NCI-H2107 (cell line): Measurements from ENCODE around the gene PLCH1.

Experiments
- DNase-seq: peaks from one replicate; lab custom pipeline; 2025; lab: John Stamatoyannopoulos, UW

Gene PLCH1

DNA sequence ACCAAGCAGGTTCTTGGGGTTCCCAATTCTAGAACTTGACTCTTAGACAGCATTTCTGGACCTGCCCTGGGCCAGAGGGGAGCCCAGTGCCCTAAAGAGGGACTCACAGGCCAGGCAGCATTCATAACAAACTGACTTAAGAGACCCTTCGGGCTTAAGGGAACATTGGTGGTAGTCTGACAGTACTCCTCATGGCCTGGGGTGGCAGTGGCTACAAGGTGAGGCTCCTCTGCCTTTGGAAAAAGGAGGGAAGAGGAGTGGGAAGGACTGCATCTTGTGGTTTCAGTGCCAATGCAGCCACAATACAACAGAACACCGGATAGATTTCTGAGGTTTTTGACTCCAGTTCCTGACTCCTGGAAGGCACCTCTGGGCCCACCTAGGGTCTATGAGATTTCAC, 279.2 kb downstream of the PLCH1 start:
- no peak for DNase-seq

DNA sequence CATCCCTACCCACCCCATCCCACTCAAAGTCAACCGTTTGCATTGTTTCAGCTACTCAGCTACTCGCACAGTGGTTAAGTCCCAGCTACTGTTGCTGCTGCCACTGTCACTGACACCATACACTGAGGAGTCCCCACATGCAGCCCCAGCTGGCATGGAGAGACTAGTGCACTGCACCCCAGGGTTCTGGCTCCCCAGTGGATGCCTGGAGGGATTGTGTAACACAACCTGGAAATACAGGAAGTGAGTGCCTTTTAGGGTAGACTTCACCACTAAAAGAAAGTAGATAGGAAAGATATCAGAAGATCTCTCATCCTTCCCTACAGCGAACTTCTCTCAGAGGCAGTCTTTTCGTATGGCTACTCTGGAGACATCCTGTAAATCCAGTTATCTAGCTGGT, 282.2 kb downstream of the PLCH1 start:
- DNase-seq: peak; percentile 7

DNA sequence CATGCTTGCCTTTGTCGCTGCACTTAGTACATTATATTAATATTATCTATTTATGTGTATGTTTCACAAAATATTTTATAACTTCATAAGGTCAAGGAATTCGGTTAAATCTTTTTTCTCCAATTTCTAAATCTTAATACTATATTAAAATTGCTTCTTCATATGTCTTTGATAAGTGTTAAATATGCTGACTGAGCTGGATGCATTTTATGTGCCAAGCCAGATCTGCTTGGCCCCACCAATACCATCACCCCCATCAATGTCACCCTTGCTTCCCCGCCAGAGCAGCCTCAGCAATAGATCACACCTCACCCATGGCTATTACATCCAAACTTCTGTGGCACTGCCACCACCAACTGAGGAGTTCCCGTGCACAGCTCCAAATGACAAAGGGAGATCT, 287.3 kb downstream of the PLCH1 start:
- DNase-seq: no peak

DNA sequence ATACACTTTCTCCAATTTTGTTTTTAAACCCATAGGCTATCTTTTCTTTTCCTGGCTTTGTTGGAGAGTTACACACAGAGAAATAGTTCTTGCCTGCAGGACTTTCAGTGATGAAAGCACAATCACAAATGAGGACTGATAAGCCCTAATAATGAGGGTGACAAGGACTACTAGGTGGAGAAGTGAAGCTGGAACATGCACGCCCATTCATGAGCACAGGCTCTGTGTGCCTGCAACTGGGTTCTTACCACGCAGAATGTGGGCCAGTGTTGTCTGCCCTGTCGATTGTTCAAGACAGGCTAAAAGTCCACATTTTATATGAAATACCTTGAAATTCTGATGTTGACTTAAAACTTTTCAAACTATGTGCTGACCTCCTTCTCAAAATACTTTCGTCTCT, 289.1 kb downstream of the PLCH1 start:
- no peak for DNase-seq

DNA sequence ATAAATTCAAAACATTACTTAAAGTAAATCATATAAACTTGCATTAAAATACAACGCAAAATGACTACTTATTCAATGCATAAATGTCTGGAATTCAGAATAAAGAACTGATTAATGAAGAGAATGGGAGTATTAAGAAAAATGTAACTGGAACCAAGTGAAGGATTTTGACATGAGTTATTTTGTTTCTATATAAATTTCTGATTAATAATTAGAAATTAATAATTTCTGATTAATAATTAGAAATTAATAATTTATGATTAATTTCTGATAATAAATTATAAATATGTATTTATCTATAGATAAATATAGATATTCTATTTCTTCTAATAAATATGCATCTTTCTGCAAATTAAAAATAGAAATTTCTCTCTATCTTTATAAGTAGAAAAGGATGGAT, 291.4 kb downstream of the PLCH1 start:
- no peak for DNase-seq

DNA sequence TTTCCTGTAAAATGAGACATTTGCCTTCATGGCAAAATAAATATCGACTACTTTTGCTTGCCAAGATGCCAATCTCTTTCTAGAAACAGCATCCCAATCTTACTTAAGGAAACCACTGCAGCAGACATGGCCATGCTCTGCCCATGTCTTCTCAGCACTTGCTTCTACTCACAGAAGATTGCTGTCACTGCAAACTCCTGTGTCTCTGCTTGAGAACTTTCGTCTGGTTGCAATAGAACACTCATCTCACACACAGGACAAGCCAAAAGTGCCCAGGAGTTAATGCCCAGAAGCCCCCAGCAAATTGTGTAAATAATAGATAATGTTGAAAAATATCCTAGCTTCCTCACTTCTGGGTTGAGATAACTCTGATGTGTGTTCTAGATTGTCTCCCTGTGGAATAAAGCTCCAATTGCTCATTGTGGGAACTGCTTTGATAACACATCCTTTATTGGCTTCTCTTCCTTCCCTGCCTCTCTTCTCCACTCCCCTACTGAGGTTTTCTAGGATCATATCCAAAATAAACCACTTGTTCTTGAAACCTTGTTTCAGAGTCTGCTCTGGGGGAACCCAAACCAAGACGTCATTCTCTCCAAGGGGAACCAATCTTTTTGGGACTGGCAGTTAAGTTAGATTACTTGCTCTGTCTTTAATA, 295.1 kb downstream of the PLCH1 start:
- DNase-seq: no peak

DNA sequence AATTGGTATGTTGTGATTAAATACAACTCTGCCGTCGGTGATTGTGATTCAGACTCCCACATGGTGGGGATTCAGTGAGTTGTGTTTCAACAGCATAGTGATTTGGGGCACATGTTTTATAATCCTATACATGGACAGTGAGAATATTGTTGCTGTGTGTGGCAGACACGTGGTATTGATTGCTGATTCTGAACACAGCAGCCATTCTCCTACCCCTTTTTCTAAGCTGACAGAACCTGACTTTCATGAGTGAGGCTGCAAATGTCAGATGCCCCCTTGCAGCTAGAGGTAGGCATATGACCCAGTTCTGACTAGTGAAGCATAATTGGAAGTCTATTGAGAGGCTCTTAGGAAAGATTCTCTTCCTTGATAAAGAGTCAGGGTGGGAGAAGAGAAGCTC, 296.3 kb downstream of the PLCH1 start:
- no peak for DNase-seq

DNA sequence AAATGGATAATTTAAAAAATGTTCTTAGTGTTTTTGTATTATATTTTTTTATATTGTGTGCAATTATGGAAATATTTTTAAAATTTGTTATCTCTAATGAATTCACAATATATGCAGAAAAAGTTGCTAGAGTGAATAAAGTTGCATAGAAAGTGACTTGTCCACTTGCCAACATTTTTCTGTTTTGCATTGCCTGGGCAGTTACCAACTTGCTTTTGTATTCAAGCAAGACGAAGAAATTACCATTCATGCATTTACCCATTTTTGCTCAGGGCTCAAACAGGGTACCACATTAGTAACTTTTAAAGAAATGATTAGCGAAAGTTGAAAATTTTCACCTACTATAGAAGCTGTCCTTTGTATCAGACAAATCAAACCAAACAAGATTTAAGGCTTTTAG, 298.5 kb downstream of the PLCH1 start:
- no peak for DNase-seq

DNA sequence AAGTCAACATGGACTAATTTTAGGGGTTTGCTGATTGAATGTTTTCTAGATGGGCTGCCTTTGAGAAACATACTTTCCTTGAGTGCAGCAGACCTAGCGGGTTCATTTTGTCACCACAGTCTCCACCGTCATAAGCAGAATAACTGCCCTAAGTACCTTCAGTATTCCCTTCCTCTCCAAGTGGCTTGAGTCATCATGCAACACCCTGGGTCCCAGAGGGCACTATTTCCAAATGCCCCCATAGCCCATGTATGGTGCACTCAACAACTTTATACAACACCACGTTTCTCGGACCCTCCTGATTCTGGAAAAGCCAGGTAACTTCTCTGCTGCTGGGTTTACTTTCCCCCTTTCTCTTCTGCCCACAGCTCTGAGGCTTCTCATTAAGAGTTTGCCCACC, 300.1 kb downstream of the PLCH1 start:
- no peak for DNase-seq

DNA sequence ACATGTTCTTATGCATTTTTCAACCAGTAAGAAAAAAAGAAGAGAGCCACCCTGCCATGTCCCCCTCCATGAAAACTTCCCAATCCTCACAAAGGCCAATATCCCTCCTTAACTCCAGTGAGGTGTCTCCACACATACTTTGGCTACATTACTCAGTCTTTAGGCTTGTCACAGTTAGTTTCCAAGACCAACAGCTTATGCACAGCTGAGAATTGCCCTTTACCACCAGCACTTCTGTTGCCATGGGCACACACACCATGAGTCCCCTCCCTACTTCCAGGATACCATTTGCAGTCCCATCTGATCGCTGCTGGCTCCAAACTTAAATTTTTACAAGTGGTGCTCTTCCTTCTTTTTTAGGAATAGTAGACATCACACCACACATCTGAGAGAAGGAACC, 301.1 kb downstream of the PLCH1 start:
- no peak for DNase-seq

DNA sequence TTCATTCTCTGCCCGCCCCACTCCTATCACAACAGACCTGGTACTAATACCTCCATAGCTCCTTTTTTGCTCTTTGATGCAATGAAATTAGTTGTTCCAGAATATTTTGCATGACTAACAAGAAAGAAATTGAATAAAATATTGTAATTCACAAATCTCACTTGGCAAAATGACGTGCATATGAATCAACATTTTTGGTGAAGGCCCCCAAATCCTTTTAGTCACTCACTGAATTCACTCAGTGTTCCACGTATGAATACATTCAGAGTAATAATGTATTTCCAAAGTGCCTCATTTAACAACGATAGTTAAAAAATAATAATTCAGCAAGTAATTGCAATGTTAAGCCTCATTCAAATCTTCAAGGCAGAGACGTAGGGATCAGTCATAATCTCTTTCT, 302.8 kb downstream of the PLCH1 start:
- DNase-seq: no peak

DNA sequence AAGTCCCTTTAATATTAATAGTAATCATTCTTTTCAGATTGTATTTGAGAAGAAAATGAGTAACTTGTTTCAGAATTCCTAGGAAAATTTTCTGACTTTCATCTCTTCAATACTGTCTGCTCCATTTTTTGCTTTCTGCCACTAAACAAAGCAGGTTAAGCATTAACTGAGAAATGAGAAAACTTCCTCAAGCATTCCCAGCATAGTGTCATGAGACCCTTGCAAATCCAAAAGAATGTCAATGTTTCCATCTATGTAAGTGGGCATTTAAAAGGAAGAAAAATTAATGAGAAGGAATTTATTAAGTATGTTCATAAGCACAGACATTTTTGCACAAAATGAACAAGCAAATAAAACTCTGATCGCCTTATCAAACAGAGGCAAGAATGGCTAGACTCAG, 303.4 kb downstream of the PLCH1 start:
- DNase-seq: no peak

DNA sequence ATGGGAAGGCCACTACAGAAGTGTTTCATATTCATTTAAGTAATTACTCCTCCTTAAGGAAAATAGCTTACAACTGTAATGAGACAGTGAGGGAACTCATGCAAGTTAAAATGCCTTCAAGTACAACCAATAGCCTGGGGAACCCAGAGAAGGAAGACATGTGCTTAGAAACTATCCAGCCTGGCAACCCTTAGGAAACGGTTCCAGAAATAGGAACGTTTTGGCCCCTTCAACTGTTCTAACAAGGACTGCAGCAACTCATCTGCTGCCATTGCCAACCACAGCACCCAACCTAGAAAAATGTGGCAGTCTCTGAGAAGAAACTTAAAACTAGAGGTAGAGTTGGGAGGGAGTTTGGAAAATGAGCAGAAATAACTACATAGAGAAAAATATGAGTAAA, 303.8 kb downstream of the PLCH1 start:
- DNase-seq: no peak

DNA sequence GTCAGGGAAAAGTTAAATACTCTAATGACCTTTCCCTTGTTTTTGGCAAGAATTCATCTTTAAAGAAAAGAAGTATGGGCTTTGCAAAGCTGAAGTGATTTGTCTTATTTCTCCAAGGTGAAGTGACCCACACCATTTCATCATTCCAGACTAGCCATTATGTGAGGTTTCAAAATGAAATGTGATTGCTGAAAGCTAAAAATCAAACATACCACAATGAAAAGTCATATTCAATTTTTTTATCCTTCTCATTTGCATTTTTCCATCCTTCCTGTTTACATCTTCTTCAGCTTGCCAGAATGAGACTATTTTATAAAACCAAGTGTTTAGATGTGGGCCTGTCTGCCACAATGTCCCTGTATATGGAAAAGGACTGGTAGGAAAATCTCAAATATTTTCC, 309.1 kb downstream of the PLCH1 start:
- no peak for DNase-seq

DNA sequence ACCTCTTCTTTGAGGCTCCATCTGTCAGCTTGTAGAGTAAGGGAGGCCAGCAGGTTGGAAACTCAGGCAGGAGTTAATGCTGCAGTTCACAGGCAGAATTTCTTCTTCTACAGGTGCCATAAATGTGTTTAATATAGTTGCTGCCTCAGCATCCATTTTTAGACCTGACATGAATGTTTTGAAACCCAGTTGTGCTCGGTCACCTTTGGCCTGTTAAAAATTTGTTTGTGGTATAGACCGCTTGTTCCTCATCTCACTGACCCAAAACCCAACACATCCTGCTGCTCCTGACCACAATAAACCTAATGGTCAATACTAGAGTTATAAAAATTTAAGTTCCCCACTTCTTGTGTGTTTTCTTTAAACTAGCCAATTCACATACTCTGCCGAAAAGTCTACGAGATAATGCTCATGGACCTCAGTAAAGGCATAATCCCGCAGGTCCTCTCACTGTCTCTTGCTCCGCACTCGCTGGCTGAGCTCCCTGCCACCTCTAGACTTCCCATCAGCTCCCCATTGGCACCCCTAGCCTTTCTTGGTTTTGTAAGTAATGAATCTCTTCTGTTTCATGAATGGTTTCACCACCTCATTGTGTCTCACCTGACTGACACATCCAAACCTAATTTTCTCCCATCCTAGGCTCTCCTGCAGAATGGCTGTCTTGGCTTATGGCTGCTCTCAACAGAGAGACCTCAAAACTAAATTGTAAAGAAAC, 312.9 kb downstream of the PLCH1 start:
- DNase-seq: no peak

DNA sequence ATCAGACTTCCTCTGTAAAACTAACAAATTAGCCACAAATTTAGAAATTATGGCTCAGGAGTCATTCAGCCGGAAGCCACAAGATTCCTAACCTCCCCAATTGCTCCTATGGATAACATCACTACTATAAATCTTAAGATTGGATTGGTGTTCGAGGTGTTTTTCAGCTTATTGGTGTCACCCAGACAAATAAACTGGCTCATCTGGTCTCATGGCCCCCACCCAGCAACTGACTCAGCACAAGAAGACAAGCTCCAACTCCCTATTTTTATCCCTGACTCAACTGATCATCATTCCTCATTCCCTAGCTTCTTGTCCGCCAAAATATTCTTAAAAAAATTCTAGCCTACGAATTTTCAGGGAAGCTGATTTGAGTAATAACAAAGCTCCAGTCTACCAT, 316.3 kb downstream of the PLCH1 start:
- no peak for DNase-seq

DNA sequence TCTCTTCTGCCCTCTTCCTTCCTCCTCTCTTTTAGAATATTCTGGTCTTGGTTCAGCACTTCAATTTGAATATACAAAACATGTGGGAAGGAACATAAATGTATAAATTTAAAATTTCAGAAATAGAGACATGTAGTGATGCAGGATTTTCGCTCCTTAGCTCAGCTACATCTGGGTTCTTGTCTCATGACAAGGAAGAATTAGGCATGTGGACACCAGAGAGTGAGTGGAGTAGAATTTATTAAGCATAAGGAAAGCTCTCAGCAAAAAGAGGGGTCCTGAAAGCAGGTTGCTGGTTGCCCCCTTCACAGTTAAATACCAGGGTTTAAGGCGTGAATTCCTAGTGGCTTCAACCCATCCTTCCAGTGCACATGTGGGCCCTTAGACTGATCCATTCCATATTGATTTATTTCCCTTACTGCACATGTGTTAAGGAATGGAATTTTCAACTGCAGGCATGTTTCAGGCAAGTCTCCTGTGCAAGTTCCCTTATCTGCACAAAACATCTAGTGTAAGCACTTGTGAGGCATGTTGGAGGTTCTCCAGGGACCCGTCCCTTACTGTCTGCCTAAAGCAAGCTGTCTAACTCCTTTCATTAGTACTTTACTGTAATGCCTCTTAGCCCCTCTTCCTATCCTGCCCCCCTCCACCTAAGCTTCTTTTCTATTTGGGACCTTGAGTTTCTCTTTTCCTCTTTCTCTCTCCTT, 318.2 kb downstream of the PLCH1 start:
- DNase-seq: no peak

DNA sequence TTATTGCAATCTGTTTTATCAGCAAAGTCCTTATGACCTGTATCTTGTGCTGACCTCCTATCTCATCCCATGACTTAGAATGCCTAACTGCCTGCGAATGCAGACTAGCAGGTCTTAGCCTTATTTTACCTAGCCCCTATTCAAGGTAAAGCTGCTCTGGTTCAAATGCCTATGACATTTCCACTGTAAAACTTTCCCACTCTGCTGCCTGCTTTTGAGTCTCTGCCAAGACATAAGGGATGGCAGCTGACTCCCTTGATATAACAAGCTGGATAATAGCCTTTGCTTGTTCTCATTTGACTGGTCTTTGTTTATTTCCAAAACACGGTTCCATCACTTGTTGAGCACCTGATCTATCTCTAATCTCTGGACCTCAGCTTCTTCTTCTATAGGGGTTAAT, 319.5 kb downstream of the PLCH1 start:
- DNase-seq: no peak

DNA sequence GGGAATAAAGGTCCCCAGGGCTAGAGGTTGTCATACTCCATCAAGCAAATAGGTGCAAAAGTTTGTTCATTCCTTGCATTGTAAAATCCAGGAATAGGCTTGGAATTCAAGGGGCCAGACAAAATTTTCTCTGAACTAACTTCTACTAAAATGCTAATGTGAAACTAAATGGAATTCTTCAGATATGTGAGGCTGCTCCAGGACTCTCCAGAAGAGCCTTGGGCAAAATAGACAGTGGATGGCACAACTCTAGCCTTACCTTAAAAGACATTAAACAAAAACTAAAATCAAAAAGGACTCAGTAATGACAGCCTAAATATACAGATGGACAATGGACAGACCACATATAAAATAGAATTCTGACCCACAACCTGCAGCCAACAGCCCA, 320.6 kb downstream of the PLCH1 start:
- DNase-seq: no peak

DNA sequence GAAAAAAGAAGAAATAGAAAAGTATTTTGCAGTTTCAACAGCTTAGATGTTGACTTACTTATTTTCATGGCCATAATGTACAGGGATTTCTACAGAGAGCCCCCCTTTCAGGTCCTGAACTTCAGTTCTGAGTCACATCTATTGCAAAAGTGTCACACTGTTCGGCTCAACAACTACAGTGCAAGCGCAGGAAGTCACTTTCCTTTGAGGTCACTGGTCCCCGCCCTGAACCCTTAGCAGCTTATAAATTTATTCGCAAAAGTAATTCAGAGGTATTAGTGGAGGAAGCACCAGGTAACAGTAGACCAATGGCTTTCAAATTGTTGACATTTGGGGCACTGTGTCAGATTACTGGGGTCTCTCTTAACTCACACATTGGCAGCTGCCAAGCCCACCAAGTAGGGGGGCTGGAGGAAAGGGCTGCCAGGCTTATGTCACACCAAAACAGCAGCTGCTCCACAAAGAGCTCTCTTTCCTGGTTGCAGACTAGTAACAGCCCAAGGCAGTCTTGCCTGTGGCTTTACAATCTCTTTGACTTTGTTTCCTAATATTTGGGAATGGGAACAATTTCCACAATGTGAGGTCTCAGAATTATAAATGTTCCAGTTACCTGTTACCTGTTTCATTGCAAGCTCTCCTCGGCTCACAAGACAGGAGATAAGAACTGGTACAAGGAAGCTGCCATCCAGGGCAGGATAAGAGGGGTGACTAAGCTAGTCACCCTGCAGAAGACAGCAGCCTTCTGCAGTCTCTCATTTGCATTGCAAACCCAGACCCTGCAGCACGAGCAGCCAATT, 321.1 kb downstream of the PLCH1 start:
- DNase-seq: no peak

DNA sequence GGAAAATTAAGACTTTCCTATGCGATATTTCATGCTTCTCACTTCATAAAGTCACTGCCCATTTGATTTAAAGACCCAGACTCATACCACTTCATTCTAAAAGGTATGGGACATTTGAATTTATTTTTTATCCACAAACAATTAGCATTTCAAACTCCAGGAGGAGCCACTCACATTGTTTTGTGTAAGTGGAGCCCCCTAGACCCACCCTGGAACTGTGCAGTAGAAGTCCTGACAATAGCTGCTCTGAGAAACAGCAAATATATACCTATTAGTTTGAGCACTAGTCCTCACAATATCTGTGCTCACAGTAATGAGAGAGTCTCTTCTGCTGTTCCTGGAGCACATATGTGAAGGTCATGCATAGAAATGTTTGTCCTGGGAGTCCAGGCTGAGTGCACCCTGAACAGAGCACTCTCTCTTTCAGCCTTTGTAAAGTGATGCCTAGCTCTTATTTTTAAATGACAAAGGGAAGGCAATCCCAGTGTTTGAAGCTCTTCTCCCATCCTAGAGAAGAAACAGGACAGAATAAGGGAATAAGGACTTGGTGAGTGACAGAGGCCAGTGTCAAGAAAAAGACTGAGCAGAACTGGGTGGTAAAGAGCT, 323.9 kb downstream of the PLCH1 start:
- DNase-seq: no peak

DNA sequence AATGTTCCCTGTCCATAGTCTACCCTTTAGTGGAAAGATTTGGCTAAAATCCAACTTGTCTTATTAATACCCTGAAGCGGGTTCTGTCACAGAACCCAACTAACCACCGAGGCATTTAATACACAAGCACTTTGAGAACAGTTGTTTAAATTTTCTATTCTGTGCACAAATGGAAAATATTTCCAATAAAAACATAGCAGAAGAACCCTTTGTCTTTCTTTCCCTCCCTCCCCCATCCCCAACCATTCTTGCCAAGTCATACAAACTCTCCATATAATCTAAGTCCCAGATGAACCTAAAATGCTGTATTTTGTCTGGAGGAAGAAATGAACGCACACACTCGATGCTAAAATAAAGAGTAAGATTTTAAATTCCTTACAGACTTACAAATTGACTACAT, 324.5 kb downstream of the PLCH1 start:
- no peak for DNase-seq
